ENCODE results near the gene ZBP1. TPM values are rescaled to one million over a fixed set of nuclear protein-coding genes. Genes with fewer than 3 reads are reported as not detected.

Gene ZBP1
- total RNA-seq, 1 experiment from 2014 or later = not detected

- no TSS peak for BruUV-seq (replicated peaks)
These were observed 18.6 kb upstream of the ZBP1 start for GRCh38 chr20:57638895-57639236.

GRCh38 chr20:57638173-57638894 lies 18.1 kb upstream of the ZBP1 start:
- Histone ChIP-seq H3K4me3 (no peak overlapping the region), H3K9me2 (ENCODE audit: insufficient read depth) (no peaks in the 10 kb centered on the region; the same call in 1 of the 2 replicates), H4K20me1 (ENCODE audit: insufficient read depth) (no peaks in the 10 kb centered on the region), H2AFZ (no peak overlapping the region), H3K27ac (no peak overlapping the region), H3K36me3 (ENCODE audit: low read depth) (no peaks in the 10 kb centered on the region), H3K4me1 (replicated peaks; ENCODE audit: insufficient read depth) (peaks cover 6% of the 10 kb centered on the region; the same call in 1 of the 2 replicates), H3K4me2 (no peak overlapping the region; the same call in 1 of the 2 replicates), H3K79me2 (ENCODE audit: low read depth) (no peaks in the 10 kb centered on the region), H3K9me3 (ENCODE audit: insufficient read depth, low read depth) (peaks cover 6% of the 10 kb centered on the region; the same call in 1 of the 2 replicates), H3F3A (ENCODE audit: insufficient read depth, low read depth) (0 out of 2 replicates have a peak, but pooled peaks cover 3% of the 10 kb centered on the region), H3K27me3 (ENCODE audit: insufficient read depth, low read depth) (no peaks in the 10 kb centered on the region)
- intact Hi-C loops (cut with micrococcal nuclease; ENCODE audit: unreplicated experiment) = no loop called here
- ChIA-PET CTCF (no interaction called here), POLR2A (ENCODE audit: unreplicated experiment) (no interaction called here)
- BruUV-seq (replicated peaks) = no TSS peak
- DNase-seq = no peak
- TF ChIP-seq CTCF (conservative IDR thresholded peaks at IDR 0.05) (no peak), EZH2 (IDR thresholded peaks at IDR 0.05; ENCODE audit: low read depth) (no peak)

More at GRCh38 chr20:57638895-57639236, 18.6 kb upstream of the ZBP1 start:
- Histone ChIP-seq H3K9me3 (ENCODE audit: insufficient read depth, low read depth) (peaks cover 6% of the 10 kb centered on the region; the same call in 1 of the 2 replicates), H3K27me3 (ENCODE audit: insufficient read depth, low read depth) (no peaks in the 10 kb centered on the region), H3K27ac (no peak overlapping the region), H2AFZ (no peak overlapping the region), H3K4me2 (no peak overlapping the region; the same call in 1 of the 2 replicates), H3F3A (ENCODE audit: insufficient read depth, low read depth) (0 out of 2 replicates have a peak, but pooled peaks cover 3% of the 10 kb centered on the region), H3K4me1 (replicated peaks; ENCODE audit: insufficient read depth) (peaks cover 6% of the 10 kb centered on the region; the same call in 1 of the 2 replicates), H3K36me3 (ENCODE audit: low read depth) (no peaks in the 10 kb centered on the region), H3K79me2 (ENCODE audit: low read depth) (no peaks in the 10 kb centered on the region), H3K4me3 (no peak overlapping the region), H4K20me1 (ENCODE audit: insufficient read depth) (no peaks in the 10 kb centered on the region), H3K9me2 (ENCODE audit: insufficient read depth) (no peaks in the 10 kb centered on the region; the same call in 1 of the 2 replicates)
- TF ChIP-seq EZH2 (IDR thresholded peaks at IDR 0.05; ENCODE audit: low read depth) (no peak), CTCF (conservative IDR thresholded peaks at IDR 0.05) (no peak)
- CTCF ChIA-PET = no interaction called here
- POLR2A ChIA-PET (ENCODE audit: unreplicated experiment) = no interaction called here
- no peak for DNase-seq
- intact Hi-C loops (cut with micrococcal nuclease; ENCODE audit: unreplicated experiment) = no loop called here

- Histone ChIP-seq H2AFZ (no peak overlapping the region), H3K4me2 (no peak overlapping the region), H4K20me1 (ENCODE audit: insufficient read depth) (no peaks in the 10 kb centered on the region), H3K9me3 (ENCODE audit: insufficient read depth, low read depth) (peaks cover 6% of the 10 kb centered on the region; the same call in 1 of the 2 replicates), H3K36me3 (ENCODE audit: low read depth) (no peaks in the 10 kb centered on the region), H3K4me3 (no peak overlapping the region), H3K27ac (no peak overlapping the region), H3K4me1 (replicated peaks; ENCODE audit: insufficient read depth) (peaks cover 5% of the 10 kb centered on the region; the same call in 1 of the 2 replicates), H3F3A (ENCODE audit: insufficient read depth, low read depth) (0 out of 2 replicates have a peak, but pooled peaks cover 3% of the 10 kb centered on the region), H3K9me2 (ENCODE audit: insufficient read depth) (no peaks in the 10 kb centered on the region), H3K27me3 (ENCODE audit: insufficient read depth, low read depth) (no peaks in the 10 kb centered on the region), H3K79me2 (ENCODE audit: low read depth) (no peaks in the 10 kb centered on the region)
- no TSS peak for BruUV-seq (replicated peaks)
- DNase-seq = no peak
- intact Hi-C loops (cut with micrococcal nuclease; ENCODE audit: unreplicated experiment) = no loop called here
- ChIA-PET CTCF (no interaction called here), POLR2A (ENCODE audit: unreplicated experiment) (no interaction called here)
- no peak for TF ChIP-seq CTCF (conservative IDR thresholded peaks at IDR 0.05)
- TF ChIP-seq EZH2 (IDR thresholded peaks at IDR 0.05; ENCODE audit: low read depth) = no peak
These were observed 13.8 kb upstream of the ZBP1 start for GRCh38 chr20:57633945-57634491.

Measured in PC-9 (cell line).